K562 (cell line): Measurements from ENCODE around the gene TTC8. TPM values are rescaled to one million over a fixed set of nuclear protein-coding genes. Genes with fewer than 3 reads are reported as not detected.

Source experiments
- BRD4 ChIP-seq: fragments of 200-600 bp; sonication (generic); IDR thresholded peaks from 2 replicates; pipeline ENCODE4 v1.6.1; 2017; ENCODE audit warnings: inconsistent platforms
- CC2D1A ChIP-seq: fragments of 450-650 bp; IDR thresholded peaks from 2 replicates; pipeline ENCODE4 v1.6.1; 2017; ENCODE audit warnings: mild to moderate bottlenecking
- CTBP1 ChIP-seq: fragments of 450-650 bp; IDR thresholded peaks from 2 replicates; pipeline ENCODE4 v1.6.1; 2016; ENCODE audit warnings: borderline replicate concordance
- KLF6 ChIP-seq: fragments of 250-450 bp; sonication (Bioruptor Pico); IDR thresholded peaks from 2 replicates; pipeline ENCODE4 v1.4.0; 2020; ENCODE audit warnings: mild to moderate bottlenecking, moderate library complexity, borderline replicate concordance
- LCOR ChIP-seq: sonication (generic); formaldehyde crosslinking; IDR thresholded peaks from 2 replicates; pipeline ENCODE4 v1.8.0; 2022; ENCODE audit warnings: mild to moderate bottlenecking, missing genetic modification reagents
- LEF1 ChIP-seq: fragments of 450-650 bp; IDR thresholded peaks from 2 replicates; pipeline ENCODE4 v1.6.1; 2016; ENCODE audit warnings: mild to moderate bottlenecking
- MTF1 ChIP-seq: fragments of 250-450 bp; sonication (Bioruptor Pico); IDR thresholded peaks from 2 replicates; pipeline ENCODE4 v1.9.0; 2021; ENCODE audit warnings: moderate library complexity, mild to moderate bottlenecking, inconsistent platforms, borderline replicate concordance
- NCOA4 ChIP-seq: fragments of 450-650 bp; IDR thresholded peaks from 2 replicates; pipeline ENCODE4 v1.6.1; 2018; ENCODE audit warnings: mild to moderate bottlenecking; ENCODE audit not compliant: partially characterized antibody
- PATZ1 ChIP-seq: fragments of 250-450 bp; sonication (Bioruptor Pico); IDR thresholded peaks from 2 replicates; pipeline ENCODE4 v1.5.0; 2020; ENCODE audit warnings: mild to moderate bottlenecking, borderline replicate concordance
- PCBP2 ChIP-seq: fragments of 200-400 bp; formaldehyde crosslinking; IDR thresholded peaks from 2 replicates; pipeline ENCODE4 v1.6.1; 2018; ENCODE audit warnings: low read length, low read depth, mild to moderate bottlenecking, moderate library complexity; ENCODE audit not compliant: poor library complexity, severe bottlenecking
- PML ChIP-seq: IDR thresholded peaks from 2 replicates; pipeline ENCODE4 v1.6.1; 2012; ENCODE audit warnings: low read length, inconsistent platforms
- POLR2B ChIP-seq: fragments of 450-650 bp; IDR thresholded peaks from 2 replicates; pipeline ENCODE4 v1.6.1; 2018; ENCODE audit warnings: low read depth; ENCODE audit not compliant: partially characterized antibody
- SRSF7 ChIP-seq: fragments of 200-400 bp; formaldehyde crosslinking; optimal IDR thresholded peaks from 2 replicates; pipeline ENCODE3; 2017; ENCODE audit warnings: mild to moderate bottlenecking, low read depth, low read length
- ZNF24 ChIP-seq: fragments of 450-650 bp; IDR thresholded peaks from 2 replicates; pipeline ENCODE4 v1.6.1; 2016
- ZNF253 ChIP-seq: fragments of 250-450 bp; sonication (Bioruptor Pico); conservative IDR thresholded peaks from 2 replicates; pipeline ENCODE4 v1.6.1; 2021; ENCODE audit warnings: mild to moderate bottlenecking
- ZNF668 ChIP-seq: fragments of 250-450 bp; sonication (Bioruptor Pico); IDR thresholded peaks from 2 replicates; pipeline ENCODE4 v1.8.0; 2022; ENCODE audit warnings: mild to moderate bottlenecking, inconsistent platforms
- polyA plus RNA-seq, 8 experiments: library from polyadenylated mRNA; depleted of rRNA in 4 of 8; stranded (reverse) in 5 of 8; unstranded in 3 of 8; fragments of >200 nt; fragmentation: Nextera tagmentation in 2 of 8; fragmentation: Illumina TruSeq in 1 of 8; extraction: Ambion mirVana in 2 of 8; extraction: Trizol in 1 of 8; gene quantifications; 2 replicates each; pipeline versions ENCODE4 v1.2.1 to v1.2.3, GENCODE V29; 2011 to 2014; ENCODE audit warnings: inconsistent platforms in 1 of 8, missing spikeins in 1 of 8
- total RNA-seq, 7 experiments: library from RNA; depleted of rRNA in 6 of 7; stranded (reverse); fragments of >200 nt in 6 of 7; fragmentation: Illumina TruSeq in 2 of 7; extraction: Trizol in 2 of 7; gene quantifications; 2 replicates each; pipeline versions ENCODE4 v1.2.1 to v1.2.3, GENCODE V29; 2011 to 2021; ENCODE audit warnings: low replicate concordance in 1 of 7
- TF ChIP-seq, protein P1 (sequence below), 2 experiments: fragments of 450-650 bp in 1 of 2; IDR thresholded peaks; 2 replicates each; pipeline ENCODE4 v1.6.1; 2011 to 2017; ENCODE audit warnings: low read depth in 2 of 2, antibody characterized with exemption in 1 of 2, borderline replicate concordance in 1 of 2, low read length in 1 of 2, mild to moderate bottlenecking in 1 of 2, mixed read lengths in 1 of 2; ENCODE audit not compliant: control insufficient read depth in 1 of 2
- TF ChIP-seq, protein P2 (sequence below): fragments of 250-450 bp; sonication (Bioruptor Pico); IDR thresholded peaks from 2 replicates; pipeline ENCODE4 v1.8.0; 2022; ENCODE audit warnings: moderate library complexity, mild to moderate bottlenecking, inconsistent platforms
- TF ChIP-seq, protein P3 (sequence below), 2 experiments: fragments of 450-650 bp; conservative IDR thresholded peaks; 2 replicates each; pipeline ENCODE4 v1.6.1; 2017; ENCODE audit warnings: mild to moderate bottlenecking in 2 of 2, moderate library complexity in 2 of 2
- TF ChIP-seq, protein P4 (sequence below): sonication (generic); IDR thresholded peaks from 2 replicates; pipeline ENCODE4 v1.6.1; 2016
- TF ChIP-seq, protein P5 (sequence below): fragments of 450-650 bp; formaldehyde crosslinking; IDR thresholded peaks from 2 replicates; pipeline ENCODE4 v1.4.0; 2020; ENCODE audit warnings: mild to moderate bottlenecking

Gene TTC8
- total and polyA plus RNA-seq, 9 of the 15 experiments (the other 6 are each of a cell fraction or from before 2014, with no cell fraction given) = 7.3 to 22.7 (median 9.6) TPM

DNA sequence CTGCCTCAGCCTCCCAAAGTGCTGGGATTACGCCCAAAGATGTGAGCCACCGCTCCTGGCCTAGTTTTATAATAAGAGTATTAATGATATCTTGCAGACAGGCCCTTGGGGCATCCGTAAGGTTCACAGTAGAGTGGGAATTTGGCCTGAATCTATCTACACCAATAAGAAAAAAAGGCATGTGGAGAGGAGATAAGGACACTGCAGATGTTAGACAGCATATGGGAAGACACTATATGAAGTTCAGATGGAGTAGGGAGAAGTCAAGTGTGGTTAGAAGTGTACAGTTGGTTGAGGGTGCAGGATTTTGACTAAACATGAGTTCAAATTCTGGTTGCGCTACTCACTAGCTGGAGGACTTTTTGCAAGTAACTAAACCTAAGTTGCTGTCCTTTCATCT is 8.5 kb upstream of the TTC8 start (continued):
- TF ChIP-seq, protein P1, sequence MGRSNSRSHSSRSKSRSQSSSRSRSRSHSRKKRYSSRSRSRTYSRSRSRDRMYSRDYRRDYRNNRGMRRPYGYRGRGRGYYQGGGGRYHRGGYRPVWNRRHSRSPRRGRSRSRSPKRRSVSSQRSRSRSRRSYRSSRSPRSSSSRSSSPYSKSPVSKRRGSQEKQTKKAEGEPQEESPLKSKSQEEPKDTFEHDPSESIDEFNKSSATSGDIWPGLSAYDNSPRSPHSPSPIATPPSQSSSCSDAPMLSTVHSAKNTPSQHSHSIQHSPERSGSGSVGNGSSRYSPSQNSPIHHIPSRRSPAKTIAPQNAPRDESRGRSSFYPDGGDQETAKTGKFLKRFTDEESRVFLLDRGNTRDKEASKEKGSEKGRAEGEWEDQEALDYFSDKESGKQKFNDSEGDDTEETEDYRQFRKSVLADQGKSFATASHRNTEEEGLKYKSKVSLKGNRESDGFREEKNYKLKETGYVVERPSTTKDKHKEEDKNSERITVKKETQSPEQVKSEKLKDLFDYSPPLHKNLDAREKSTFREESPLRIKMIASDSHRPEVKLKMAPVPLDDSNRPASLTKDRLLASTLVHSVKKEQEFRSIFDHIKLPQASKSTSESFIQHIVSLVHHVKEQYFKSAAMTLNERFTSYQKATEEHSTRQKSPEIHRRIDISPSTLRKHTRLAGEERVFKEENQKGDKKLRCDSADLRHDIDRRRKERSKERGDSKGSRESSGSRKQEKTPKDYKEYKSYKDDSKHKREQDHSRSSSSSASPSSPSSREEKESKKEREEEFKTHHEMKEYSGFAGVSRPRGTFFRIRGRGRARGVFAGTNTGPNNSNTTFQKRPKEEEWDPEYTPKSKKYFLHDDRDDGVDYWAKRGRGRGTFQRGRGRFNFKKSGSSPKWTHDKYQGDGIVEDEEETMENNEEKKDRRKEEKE (IDR thresholded peaks at IDR 0.05; ENCODE audit: borderline replicate concordance in 1 of 2, control insufficient read depth in 1 of 2, low read depth in 2 of 2, low read length in 1 of 2) = no peak
- TF ChIP-seq, protein P2, sequence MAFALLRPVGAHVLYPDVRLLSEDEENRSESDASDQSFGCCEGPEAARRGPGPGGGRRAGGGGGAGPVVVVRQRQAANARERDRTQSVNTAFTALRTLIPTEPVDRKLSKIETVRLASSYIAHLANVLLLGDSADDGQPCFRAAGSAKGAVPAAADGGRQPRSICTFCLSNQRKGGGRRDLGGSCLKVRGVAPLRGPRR (CRISPR knock-in tag) = no peak
- TF ChIP-seq, protein P3, sequence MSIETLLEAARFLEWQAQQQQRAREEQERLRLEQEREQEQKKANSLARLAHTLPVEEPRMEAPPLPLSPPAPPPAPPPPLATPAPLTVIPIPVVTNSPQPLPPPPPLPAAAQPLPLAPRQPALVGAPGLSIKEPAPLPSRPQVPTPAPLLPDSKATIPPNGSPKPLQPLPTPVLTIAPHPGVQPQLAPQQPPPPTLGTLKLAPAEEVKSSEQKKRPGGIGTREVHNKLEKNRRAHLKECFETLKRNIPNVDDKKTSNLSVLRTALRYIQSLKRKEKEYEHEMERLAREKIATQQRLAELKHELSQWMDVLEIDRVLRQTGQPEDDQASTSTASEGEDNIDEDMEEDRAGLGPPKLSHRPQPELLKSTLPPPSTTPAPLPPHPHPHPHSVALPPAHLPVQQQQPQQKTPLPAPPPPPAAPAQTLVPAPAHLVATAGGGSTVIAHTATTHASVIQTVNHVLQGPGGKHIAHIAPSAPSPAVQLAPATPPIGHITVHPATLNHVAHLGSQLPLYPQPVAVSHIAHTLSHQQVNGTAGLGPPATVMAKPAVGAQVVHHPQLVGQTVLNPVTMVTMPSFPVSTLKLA (conservative IDR thresholded peaks at IDR 0.05) = 0 out of 4 replicates have a peak, but pooled peaks of 1 of the 2 experiments have one; percentile 17
- TF ChIP-seq CTBP1 (peak; percentile 72), NCOA4 (no peak), ZNF24 (no peak), PATZ1 (CRISPR knock-in tag) (no peak), SRSF7 (no peak), MTF1 (CRISPR knock-in tag) (no peak), PML (no peak), KLF6 (CRISPR knock-in tag) (no peak), POLR2B (no peak), BRD4 (no peak), CC2D1A (no peak), LEF1 (peak; percentile 24; the same call in 1 of the 2 replicates), ZNF668 (CRISPR knock-in tag) (no peak), ZNF253 (no peak), LCOR (CRISPR knock-in tag) (no peak), PCBP2 (no peak)
- TF ChIP-seq, protein P4, sequence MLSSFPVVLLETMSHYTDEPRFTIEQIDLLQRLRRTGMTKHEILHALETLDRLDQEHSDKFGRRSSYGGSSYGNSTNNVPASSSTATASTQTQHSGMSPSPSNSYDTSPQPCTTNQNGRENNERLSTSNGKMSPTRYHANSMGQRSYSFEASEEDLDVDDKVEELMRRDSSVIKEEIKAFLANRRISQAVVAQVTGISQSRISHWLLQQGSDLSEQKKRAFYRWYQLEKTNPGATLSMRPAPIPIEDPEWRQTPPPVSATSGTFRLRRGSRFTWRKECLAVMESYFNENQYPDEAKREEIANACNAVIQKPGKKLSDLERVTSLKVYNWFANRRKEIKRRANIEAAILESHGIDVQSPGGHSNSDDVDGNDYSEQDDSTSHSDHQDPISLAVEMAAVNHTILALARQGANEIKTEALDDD = peak; percentile 71
- TF ChIP-seq, protein P5, sequence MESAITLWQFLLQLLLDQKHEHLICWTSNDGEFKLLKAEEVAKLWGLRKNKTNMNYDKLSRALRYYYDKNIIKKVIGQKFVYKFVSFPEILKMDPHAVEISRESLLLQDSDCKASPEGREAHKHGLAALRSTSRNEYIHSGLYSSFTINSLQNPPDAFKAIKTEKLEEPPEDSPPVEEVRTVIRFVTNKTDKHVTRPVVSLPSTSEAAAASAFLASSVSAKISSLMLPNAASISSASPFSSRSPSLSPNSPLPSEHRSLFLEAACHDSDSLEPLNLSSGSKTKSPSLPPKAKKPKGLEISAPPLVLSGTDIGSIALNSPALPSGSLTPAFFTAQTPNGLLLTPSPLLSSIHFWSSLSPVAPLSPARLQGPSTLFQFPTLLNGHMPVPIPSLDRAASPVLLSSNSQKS (CRISPR knock-in tag) = no peak
